Psoas muscle (tissue), 8 donors: ENCODE measurements around the gene CLPTM1L. TPM values are rescaled to one million over a fixed set of nuclear protein-coding genes. Genes with fewer than 3 reads are reported as not detected.
"Not testable (repeated sequence)": the region's sequence is repeated elsewhere in the genome, so short reads cannot be mapped to it uniquely, and the experiment has no call there.

Experiments used
- ATAC-seq, 4 donors: fragments of 200-7000 bp; cut with Tn5 transposase; one replicate each; pipeline ENCODE4 v1.9.1; 2020; ENCODE audit warnings: moderate library complexity in 3 of 4, mild to moderate bottlenecking in 2 of 4
- DNase-seq, 2 donors: peaks; one replicate each; pipeline ENCODE4 v3.0.0-alpha.2; 2020
- H3K27ac ChIP-seq: fragments of 200-600 bp; one replicate; pipeline ENCODE4 v1.8.0; 2022
- H3K27me3 ChIP-seq, 3 donors: fragments of 200-600 bp in 1 of 3; one replicate each; pipeline versions ENCODE4 v1.6.1 to v1.8.0; 2013 to 2022; ENCODE audit warnings: low read length in 2 of 3, mild to moderate bottlenecking in 2 of 3, moderate library complexity in 1 of 3; ENCODE audit not compliant: insufficient read depth in 3 of 3
- H3K36me3 ChIP-seq, 2 donors: fragments of 200-600 bp in 1 of 2; one replicate each; pipeline versions ENCODE4 v1.6.1 to v1.8.0; 2013 to 2022; ENCODE audit warnings: low read depth in 1 of 2, mild to moderate bottlenecking in 1 of 2, moderate library complexity in 1 of 2; ENCODE audit not compliant: insufficient read depth in 1 of 2
- H3K4me1 ChIP-seq: fragments of 200-600 bp; one replicate; pipeline ENCODE4 v1.8.0; 2022
- H3K4me3 ChIP-seq: fragments of 200-600 bp; one replicate; pipeline ENCODE4 v1.8.0; 2022; ENCODE audit warnings: mild to moderate bottlenecking
- H3K9me3 ChIP-seq: fragments of 200-600 bp; one replicate; pipeline ENCODE4 v1.8.0; 2022
- CTCF ChIP-seq: fragments of 200-600 bp; IDR thresholded peaks from one replicate; pipeline ENCODE4 v1.8.0; 2022; ENCODE audit warnings: antibody characterized with exemption
- WGBS, 3 donors: extraction: QIAGEN DNeasy Blood & Tissue Kit; methylation state at CpG; one replicate each; pipeline versions ENCODE4 v1.1.6 to v1.1.7; 2013; 5-methylcytosine and 5-hydroxymethylcytosine counted together
- intact Hi-C, 2 donors: fragments of 100-400 bp; cut with DNase I; formaldehyde crosslinking; loops; one replicate each; pipeline versions ENCODE4 v1.11.0 to v1.14.2; 2022
- polyA plus RNA-seq, 3 donors: library from polyadenylated mRNA; stranded (reverse); fragments of 200-250 nt; gene quantifications; one replicate each; pipeline ENCODE4 v1.2.3, GENCODE V29; 2013
- total RNA-seq, 4 donors: library from RNA; stranded (reverse); fragmentation: NEBNext Ultra II Directional in 2 of 4; extraction: Animal tissue kit (Norgen Biotek cat#: 25700) in 2 of 4; gene quantifications; one replicate each; pipeline versions ENCODE4 v1.2.1 to v1.2.4, GENCODE V29; 2021 to 2023
- donor health status: healthy with polysubstance abuse.
- donor health status: DM: no; HTN: no; CAD: no; lungs with moderate emphysema.
- donor health status: Bipolar disorder and iron deficiency.
- donor health status: healthy.
- donor health status: DM: yes; HTN: yes; CAD: no.
- donor health status: DM: no; HTN: no; CAD: no.
- donor health status: DM: no; HTN: no; CAD: no.
- donor health status: DM: yes; HTN: yes; CAD: no.

CLPTM1L gene
- total and polyA plus RNA-seq, 7 donors, result 24.2 to 92.4 (median 34.8) TPM

- 86 to 94% (median 90%) methylated on average over 15 of the region's 15 CpGs for WGBS, 3 donors
- H3K4me3 ChIP-seq, result no peak overlapping the region
- peaks cover 9 to 59% of the 10 kb centered on the region in 2 donors for H3K36me3 ChIP-seq
- no peak for ATAC-seq
- TF ChIP-seq CTCF, result no peak
- no peaks in the 10 kb centered on the region for H3K9me3 ChIP-seq
- H3K27me3 ChIP-seq, result no peaks in the 10 kb centered on the region
- H3K4me1 ChIP-seq, result peaks cover 18% of the 10 kb centered on the region
- peak in 1 of 2 donors; percentile 31 for DNase-seq
- intact Hi-C loops, result loop anchor here (10.0 kb wide), 3 partner anchors 183 to 463 kb away; partner anchors contain the start of genes LPCAT1 (in 1 of the 2) and NDUFS6 (in 1 of the 2)
- no peak overlapping the region for H3K27ac ChIP-seq
Observed at GRCh38 chr5:1341863-1342262, 3.0 kb downstream of the CLPTM1L start.

- not testable (repeated sequence) for ATAC-seq, H3K4me3 ChIP-seq, H3K27ac ChIP-seq, H3K27me3 ChIP-seq, H3K4me1 ChIP-seq, H3K9me3 ChIP-seq
- H3K36me3 ChIP-seq, result peaks cover 16 to 79% of the 10 kb centered on the region in 2 donors
- 85 to 89% (median 87%) methylated on average over 16 to 17 of the region's 17 CpGs for WGBS, 3 donors
- intact Hi-C loops, result loop anchor here (10.0 kb wide), 3 partner anchors 185 to 465 kb away; partner anchors contain the start of genes LPCAT1 (in 1 of the 2) and NDUFS6 (in 1 of the 2)
- DNase-seq, result peak in 1 of 2 donors; percentile 27
Observed at GRCh38 chr5:1339818-1340210, 5.1 kb downstream of the CLPTM1L start.

- H3K27ac ChIP-seq, H3K4me1 ChIP-seq, H3K9me3 ChIP-seq, ATAC-seq, H3K4me3 ChIP-seq, H3K27me3 ChIP-seq, intact Hi-C loops: not testable (repeated sequence)
- H3K36me3 ChIP-seq, result peaks cover 16 to 85% of the 10 kb centered on the region in 2 donors
- WGBS, 3 donors, result 88 to 97% (median 94%) methylated on average over 26 to 34 of the region's 34 CpGs
- peak in 1 of 2 donors; percentile 11 for DNase-seq
Observed at GRCh38 chr5:1339139-1339817, 5.6 kb downstream of the CLPTM1L start.

GRCh38 chr5:1338506-1339070 lies 6.3 kb downstream of the CLPTM1L start:
- no peak for TF ChIP-seq CTCF

GRCh38 chr5:1338196-1338490 lies 6.8 kb downstream of the CLPTM1L start:
- peaks cover 23 to 89% of the 10 kb centered on the region in 2 donors for H3K36me3 ChIP-seq
- no peaks in the 10 kb centered on the region for H3K9me3 ChIP-seq
- WGBS, 3 donors, result 90 to 93% (median 92%) methylated on average over 12 of the region's 12 CpGs
- H3K4me1 ChIP-seq, result no peaks in the 10 kb centered on the region
- intact Hi-C loops, result no loop called here
- ATAC-seq (no peak), DNase-seq (peak in 1 of 2 donors; percentile 39)
- H3K4me3 ChIP-seq, result no peak overlapping the region
- no peak overlapping the region for H3K27ac ChIP-seq
- no peak for TF ChIP-seq CTCF
- no peaks in the 10 kb centered on the region for H3K27me3 ChIP-seq

More at GRCh38 chr5:1338506-1339070, 6.3 kb downstream of the CLPTM1L start:
- Histone ChIP-seq H3K4me1 (peaks cover 2% of the 10 kb centered on the region), H3K36me3 (peaks cover 20 to 91% of the 10 kb centered on the region in 2 donors), H3K4me3 (no peak overlapping the region), H3K27me3 (no peaks in the 10 kb centered on the region), H3K27ac (no peak overlapping the region), H3K9me3 (no peaks in the 10 kb centered on the region)
- DNase-seq, result peak in 1 of 2 donors; percentile 39
- no peak for ATAC-seq
- WGBS, 3 donors, result 91 to 96% (median 92%) methylated on average over 22 of the region's 22 CpGs
- intact Hi-C loops, result no loop called here
